IPS DF 6.9 (cell line): Measurements from ENCODE around the gene ZNF398.
"Not testable (repeated sequence)": the region's sequence is repeated elsewhere in the genome, so short reads cannot be mapped to it uniquely, and the experiment has no call there.

ENCODE experiments used
- DNase-seq: peaks from one replicate; pipeline ENCODE4 v3.0.0-alpha.2; 2013; ENCODE audit warnings: low read depth, low spot score
- H3K27ac ChIP-seq: one replicate; pipeline ENCODE4 v1.5.1; 2013; ENCODE audit warnings: low read length, control low read depth
- H3K27me3 ChIP-seq: 2 replicates; pipeline ENCODE4 v1.6.1; 2013; ENCODE audit warnings: mild to moderate bottlenecking, low read length; ENCODE audit not compliant: control insufficient read depth, insufficient read depth
- H3K36me3 ChIP-seq: 2 replicates; pipeline ENCODE4 v1.6.1; 2013; ENCODE audit warnings: low read length; ENCODE audit not compliant: control insufficient read depth, insufficient read depth
- H3K4me1 ChIP-seq: 2 replicates; pipeline ENCODE4 v1.6.1; 2013; ENCODE audit warnings: low read length; ENCODE audit not compliant: control insufficient read depth, insufficient read depth
- H3K4me3 ChIP-seq: 2 replicates; pipeline ENCODE4 v1.5.1; 2013; ENCODE audit warnings: mild to moderate bottlenecking, low read length
- H3K9me3 ChIP-seq: 2 replicates; pipeline ENCODE4 v1.6.1; 2013; ENCODE audit warnings: low read length, inconsistent platforms; ENCODE audit not compliant: control insufficient read depth, insufficient read depth
- WGBS: extraction: QIAGEN DNeasy Blood & Tissue Kit; methylation state at CpG from one replicate; pipeline ENCODE4 v1.1.7; 2013; ENCODE audit warnings: mixed read lengths, missing lambda C conversion rate; ENCODE audit not compliant: insufficient read length, insufficient coverage; 5-methylcytosine and 5-hydroxymethylcytosine counted together

The ZNF398 gene

DNA sequence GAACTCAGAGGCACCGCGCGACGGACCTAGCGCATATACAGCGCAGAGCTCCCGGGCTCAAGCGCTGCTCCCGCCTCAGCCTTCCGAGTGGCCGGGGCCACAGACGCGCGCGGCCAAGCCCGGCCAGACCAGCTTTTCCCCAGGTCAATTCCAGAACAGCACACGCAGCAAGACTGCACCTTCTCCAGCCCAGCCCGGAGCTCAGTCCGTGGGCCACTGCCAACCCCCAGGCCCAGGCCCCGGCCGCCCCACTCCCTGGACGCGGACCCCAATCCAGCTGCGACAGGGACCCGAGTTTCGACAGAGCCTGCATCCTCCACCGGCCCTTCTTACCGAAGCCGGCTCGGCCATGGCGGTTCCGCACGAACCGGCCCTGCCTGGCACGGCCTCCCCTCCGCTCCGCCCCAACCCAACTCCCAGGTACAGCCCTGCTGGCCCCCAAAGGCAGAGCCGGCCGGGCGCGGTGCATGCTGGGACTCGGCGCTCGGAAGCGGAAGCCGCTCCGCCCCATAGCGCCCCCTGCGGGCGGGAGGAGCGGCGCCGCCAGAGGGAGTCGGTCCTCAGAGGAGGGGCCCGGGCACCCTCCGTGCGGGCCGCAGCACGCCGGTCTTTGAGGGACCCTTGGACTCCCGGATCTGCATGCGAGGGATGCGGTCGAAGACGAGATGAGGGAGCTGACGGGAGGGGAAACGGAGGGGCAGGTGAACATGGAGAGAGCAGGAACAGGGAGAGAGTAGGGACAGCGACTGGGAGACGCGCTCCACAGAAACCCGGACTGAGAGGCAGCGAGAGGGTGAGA lies 21.2 kb upstream of the ZNF398 start, which contains the start of gene ZNF425:
Gene ZNF425 (minus strand): TSS at position 462 of the 799 bp plus-strand sequence. CDS start 111 bp downstream, at position 351.
- no peaks in the 10 kb centered on the region for H3K27me3 ChIP-seq
- H3K27ac ChIP-seq = no peak within 1 kb of the TSS
- H3K9me3 ChIP-seq = no peaks in the 10 kb centered on the region
- no peak for DNase-seq
- no CpG with 5 or more reads among the region's 72 CpGs for WGBS
- peak within 1 kb of the TSS; percentile 90 for H3K4me3 ChIP-seq
- peaks cover 4% of the 10 kb centered on the region; the same call in 1 of the 2 replicates for H3K36me3 ChIP-seq
- H3K4me1 ChIP-seq = no peaks in the 10 kb centered on the region

DNA sequence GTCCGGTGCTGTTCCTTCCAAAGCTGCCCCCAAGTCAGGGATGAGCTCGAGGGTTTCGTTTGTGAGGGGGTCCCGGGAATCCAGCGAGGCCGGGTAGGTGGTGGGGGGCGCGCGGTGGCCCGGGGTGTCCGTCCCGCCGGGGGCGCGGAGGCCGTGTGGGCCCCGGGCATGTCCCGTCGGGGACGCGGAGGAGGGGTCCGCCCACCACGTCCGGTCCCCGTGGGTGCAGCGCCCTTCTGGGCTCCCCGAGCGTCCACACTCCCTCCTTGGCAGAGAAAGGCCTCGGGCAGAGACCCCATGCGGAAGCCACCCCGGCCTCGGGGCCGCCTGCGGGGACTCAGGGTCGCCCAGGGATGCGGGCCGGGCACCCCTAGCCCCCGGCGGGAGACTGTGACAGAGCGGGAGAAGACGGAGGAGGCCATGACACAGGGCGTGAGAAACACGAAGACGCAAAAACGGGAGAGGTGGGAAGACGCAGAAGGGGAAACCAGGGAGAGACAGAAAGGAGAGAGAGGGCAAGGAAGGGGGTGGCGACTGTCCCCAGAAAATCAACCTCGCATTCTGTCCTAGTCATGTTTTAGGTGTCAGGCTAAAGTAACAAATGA lies 20.5 kb upstream of the ZNF398 start:
- no CpG with 5 or more reads among the region's 48 CpGs for WGBS
- Histone ChIP-seq H3K36me3 (peaks cover 4% of the 10 kb centered on the region; the same call in 1 of the 2 replicates), H3K4me1 (no peaks in the 10 kb centered on the region), H3K9me3 (no peaks in the 10 kb centered on the region), H3K27me3 (no peaks in the 10 kb centered on the region), H3K27ac (no peak overlapping the region), H3K4me3 (peak overlapping the region; percentile 90)
- no peak for DNase-seq

DNA sequence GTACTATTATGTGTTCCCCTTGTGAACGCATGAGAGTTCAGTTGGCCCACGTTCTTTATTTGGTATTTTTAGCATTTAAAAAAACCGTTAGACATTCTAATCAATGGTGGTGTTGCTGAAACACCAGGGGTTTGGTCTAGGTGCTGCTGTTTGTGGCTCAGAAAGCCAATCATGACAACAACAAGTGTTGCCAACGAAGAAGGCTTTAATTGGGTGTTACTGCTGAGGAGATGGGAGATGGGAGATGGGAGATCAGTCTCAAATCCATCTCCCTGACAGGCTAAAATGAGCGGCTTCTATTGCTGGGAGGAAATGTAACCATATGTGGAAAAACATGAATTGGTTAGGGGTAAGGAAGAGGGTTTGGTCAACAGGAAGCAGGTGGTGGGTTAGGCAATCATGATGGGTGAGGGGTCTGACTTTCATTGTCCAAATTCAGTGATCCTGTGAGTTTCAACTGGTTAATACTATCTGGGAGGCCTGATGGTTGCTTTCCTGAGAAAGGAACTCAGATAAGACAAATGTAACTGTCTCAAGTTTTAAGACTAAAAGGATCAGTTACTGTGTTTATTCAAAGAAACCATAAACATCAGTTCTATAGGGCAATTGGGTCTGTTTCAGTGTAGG lies 16.6 kb upstream of the ZNF398 start:
- Histone ChIP-seq H3K27me3 (no peaks in the 10 kb centered on the region), H3K36me3 (peaks cover 4% of the 10 kb centered on the region; the same call in 1 of the 2 replicates), H3K4me3 (no peak overlapping the region), H3K4me1 (no peaks in the 10 kb centered on the region), H3K9me3 (no peaks in the 10 kb centered on the region), H3K27ac (no peak overlapping the region)
- WGBS = no CpG with 5 or more reads among the region's 5 CpGs
- no peak for DNase-seq

DNA sequence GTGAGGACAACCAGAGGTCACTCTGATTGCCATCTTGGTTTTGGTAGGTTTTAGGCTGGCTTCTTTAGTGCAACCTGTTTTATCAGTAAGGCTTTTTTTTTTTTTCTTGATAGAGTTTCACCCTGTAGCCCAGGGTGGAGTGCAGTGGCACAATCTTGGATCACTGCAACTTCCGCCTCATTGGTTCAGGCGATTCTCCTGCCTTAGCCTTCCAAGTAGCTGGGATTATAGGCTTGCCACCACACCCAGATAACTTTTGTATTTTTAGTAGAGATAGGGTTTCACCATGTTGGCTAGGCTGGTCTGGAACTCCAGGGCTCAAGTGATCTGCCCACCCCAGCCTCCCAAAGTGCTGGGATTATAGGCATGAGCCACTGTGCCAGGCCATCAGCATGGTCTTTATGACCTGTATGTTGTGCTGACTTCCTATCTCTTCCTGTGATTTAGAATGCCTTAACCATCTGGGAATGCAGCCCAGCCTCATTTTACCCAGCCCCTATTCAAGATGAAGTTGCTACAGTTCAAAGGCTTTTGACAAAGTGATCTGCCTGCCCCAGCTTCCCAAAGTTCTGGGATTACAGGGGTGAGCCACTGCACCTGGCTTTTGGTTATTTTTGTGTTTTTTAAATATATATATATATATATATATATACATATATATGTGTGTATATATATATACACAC lies 14.1 kb upstream of the ZNF398 start:
- DNase-seq = no peak
- Histone ChIP-seq H3K9me3 (no peaks in the 10 kb centered on the region), H3K4me1 (no peaks in the 10 kb centered on the region), H3K27me3 (no peaks in the 10 kb centered on the region), H3K36me3 (peaks cover 4% of the 10 kb centered on the region; the same call in 1 of the 2 replicates), H3K27ac (no peak overlapping the region), H3K4me3 (no peak overlapping the region)
- no CpG with 5 or more reads among the region's 2 CpGs for WGBS

DNA sequence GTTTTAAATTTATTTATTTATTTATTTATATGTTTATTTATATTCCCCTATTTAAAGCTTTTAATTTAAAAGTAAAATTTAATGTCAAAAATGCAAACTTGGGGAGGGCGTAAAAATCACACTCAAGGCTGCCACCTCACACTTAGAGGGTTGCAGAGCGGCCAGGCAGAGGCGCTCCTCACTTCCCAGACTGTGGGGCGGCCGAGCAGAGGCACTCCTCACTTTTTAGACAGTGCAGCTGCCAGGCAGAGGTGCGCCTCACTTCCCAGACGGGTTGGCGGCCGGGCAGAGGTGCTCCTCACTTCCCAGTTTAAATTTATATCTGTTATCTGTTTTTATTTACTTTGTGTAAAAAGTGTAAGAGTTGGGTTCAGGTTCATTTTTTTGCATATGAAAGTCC lies 11.1 kb upstream of the ZNF398 start:
- DNase-seq = no peak
- no peaks in the 10 kb centered on the region for H3K9me3 ChIP-seq
- H3K36me3 ChIP-seq = no peaks in the 10 kb centered on the region
- no CpG with 5 or more reads among the region's 9 CpGs for WGBS
- H3K4me3 ChIP-seq = no peak overlapping the region
- no peaks in the 10 kb centered on the region for H3K4me1 ChIP-seq
- no peak overlapping the region for H3K27ac ChIP-seq
- no peaks in the 10 kb centered on the region for H3K27me3 ChIP-seq

DNA sequence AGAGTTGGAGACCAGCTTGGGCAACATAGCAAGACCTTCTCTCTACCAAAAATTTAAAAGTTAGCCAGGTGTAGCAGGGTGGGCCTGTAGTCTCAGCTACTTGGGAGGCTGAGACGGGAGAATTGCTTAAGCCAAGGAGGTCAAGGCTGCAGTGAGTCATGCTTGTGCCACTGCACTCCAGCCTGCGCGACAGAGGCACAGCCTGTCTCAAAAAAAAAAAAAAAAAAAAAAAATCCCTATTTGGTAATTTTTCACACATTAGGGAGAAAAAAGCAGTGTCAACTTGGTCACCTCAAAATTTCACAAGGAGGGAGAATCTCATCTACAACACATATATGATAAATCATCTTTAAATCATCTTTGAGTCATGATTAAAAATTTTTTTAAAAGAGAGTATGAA lies 6.4 kb upstream of the ZNF398 start:
- no peak for DNase-seq
- Histone ChIP-seq H3K4me1 (no peaks in the 10 kb centered on the region; the same call in 1 of the 2 replicates), H3K9me3 (no peaks in the 10 kb centered on the region), H3K27me3 (no peaks in the 10 kb centered on the region), H3K36me3 (no peaks in the 10 kb centered on the region), H3K4me3 (no peak overlapping the region), H3K27ac (no peak overlapping the region)
- no CpG with 5 or more reads among the region's 3 CpGs for WGBS

DNA sequence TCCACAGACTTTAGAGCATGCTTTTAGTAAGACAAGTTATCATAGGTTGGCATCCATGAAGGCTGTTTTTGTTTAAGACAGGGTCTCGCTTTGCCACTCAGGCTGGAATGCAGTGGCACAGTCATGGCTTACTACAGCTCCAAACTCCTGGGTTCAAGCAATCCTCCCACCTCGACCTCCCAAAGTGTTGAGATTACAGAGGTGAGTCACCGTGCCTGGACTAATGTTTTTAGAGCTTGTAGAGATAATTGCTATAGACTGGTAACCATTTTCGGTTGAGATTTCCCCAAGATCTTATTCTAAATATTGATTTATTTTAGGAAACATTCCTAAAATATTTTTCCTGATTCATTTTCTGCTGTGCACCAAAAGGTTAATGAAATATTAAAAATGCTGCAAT lies 5.4 kb upstream of the ZNF398 start:
- H3K27ac ChIP-seq = no peak overlapping the region
- no CpG with 5 or more reads among the region's 4 CpGs for WGBS
- no peak overlapping the region for H3K4me3 ChIP-seq
- no peaks in the 10 kb centered on the region for H3K36me3 ChIP-seq
- no peaks in the 10 kb centered on the region for H3K9me3 ChIP-seq
- H3K4me1 ChIP-seq = no peaks in the 10 kb centered on the region; the same call in 1 of the 2 replicates
- H3K27me3 ChIP-seq = no peaks in the 10 kb centered on the region
- no peak for DNase-seq

DNA sequence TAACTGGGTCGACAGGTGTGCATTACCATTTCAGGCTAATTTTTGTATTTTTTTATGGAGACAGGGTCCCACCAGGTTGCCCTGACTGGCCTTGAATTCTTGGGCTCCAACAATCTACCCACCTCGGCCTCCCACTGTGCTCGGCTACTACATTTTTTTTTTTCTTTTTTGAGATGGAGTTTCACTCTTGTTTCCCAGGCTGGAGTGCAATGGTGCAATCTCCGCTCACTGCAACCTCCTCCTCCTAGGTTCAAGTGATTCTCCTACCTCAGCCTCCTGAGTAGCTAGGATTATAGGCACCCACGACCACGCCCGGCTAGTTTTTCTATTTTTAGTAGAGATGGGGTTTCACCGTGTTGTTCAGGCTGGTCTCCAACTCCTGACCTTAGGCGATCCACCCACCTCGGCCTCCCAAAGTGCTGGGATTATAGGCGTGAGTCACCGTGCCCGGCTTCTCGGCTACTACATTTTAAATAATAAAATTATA lies 2.8 kb upstream of the ZNF398 start:
- DNase-seq, H3K27ac ChIP-seq, H3K36me3 ChIP-seq, H3K9me3 ChIP-seq, H3K4me3 ChIP-seq, H3K4me1 ChIP-seq, H3K27me3 ChIP-seq: not testable (repeated sequence)
- no CpG with 5 or more reads among the region's 14 CpGs for WGBS

DNA sequence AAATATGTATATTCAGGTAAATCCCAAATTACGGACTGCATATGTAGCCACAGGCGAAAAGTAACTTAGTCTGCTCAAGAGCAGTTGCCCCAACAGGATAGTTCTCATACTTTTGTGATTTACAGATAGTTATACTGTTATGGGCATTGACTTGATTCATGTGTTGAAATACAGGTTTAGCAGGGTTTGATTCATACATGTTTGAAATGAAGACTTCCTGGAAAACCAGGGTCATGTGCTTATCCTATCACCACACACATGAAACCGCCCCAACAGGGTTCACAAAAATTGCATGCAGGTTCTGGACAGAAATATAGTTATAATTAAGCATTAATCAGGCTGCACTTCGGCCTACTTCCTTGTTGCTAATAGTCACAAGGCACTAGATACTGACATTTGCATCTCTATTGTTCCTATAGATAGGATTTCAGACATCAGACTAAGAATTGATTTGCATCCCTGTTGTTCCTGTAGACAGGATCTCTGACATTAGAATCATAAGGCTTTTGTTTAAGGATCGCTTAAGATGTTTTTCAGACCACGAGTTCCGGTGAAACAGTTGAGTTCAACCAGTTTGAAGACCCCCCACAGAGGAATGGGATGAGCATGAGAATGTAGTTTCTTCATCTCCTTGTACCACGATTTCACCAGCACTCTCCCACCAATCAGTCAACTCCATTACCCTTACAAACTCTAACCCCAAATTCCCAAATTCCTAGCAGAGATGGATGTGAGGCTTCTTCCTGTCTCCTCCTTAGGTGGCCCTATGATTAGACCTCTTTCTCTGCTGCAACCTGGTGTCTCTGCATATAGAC lies 2.0 kb upstream of the ZNF398 start:
- peak; percentile 97 for DNase-seq
- Histone ChIP-seq H3K4me1 (no peaks in the 10 kb centered on the region; the same call in 1 of the 2 replicates), H3K27me3 (no peaks in the 10 kb centered on the region), H3K36me3 (no peaks in the 10 kb centered on the region), H3K4me3 (no peak overlapping the region), H3K9me3 (no peaks in the 10 kb centered on the region), H3K27ac (peak overlapping the region; percentile 74)
- WGBS = 100% methylated on average over 1 of the region's 8 CpGs
